ENCODE results near the gene CALD1.

DNA sequence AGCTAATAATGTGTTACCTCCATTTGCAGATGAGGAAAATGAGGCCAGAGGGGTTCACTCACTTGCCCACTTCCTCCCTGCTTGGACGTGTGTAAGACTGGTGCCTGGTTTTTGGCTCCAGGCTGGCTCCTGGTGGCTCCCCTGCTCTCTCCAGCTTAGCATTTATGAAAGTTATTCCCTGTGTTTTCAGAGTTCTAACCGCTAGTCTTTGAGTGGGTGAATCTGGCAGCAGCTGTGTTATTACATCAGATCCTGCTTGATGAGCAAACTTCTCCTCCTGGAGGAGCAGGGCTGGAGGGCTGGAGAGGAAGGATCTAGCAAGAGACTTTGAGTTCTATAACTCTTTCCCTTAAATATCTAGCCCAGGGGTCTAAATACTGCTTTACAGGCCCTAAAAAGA is 125.9 kb downstream of the CALD1 start:
- no peak for TF ChIP-seq POLR2A (IDR thresholded peaks at IDR 0.05; ENCODE audit: low read length)
- TF ChIP-seq GATA1 (IDR thresholded peaks at IDR 0.05; ENCODE audit: low read depth, low read length) = no peak
